GM18867 (cell line): ENCODE data around the gene RANBP1.

Source experiments
- ATAC-seq: cut with Tn5 transposase; IDR thresholded peaks from one replicate; pipeline ENCODE4 v1.9.1; 2021; ENCODE audit warnings: mild to moderate bottlenecking, moderate library complexity; ENCODE audit not compliant: unreplicated experiment

The RANBP1 gene

DNA sequence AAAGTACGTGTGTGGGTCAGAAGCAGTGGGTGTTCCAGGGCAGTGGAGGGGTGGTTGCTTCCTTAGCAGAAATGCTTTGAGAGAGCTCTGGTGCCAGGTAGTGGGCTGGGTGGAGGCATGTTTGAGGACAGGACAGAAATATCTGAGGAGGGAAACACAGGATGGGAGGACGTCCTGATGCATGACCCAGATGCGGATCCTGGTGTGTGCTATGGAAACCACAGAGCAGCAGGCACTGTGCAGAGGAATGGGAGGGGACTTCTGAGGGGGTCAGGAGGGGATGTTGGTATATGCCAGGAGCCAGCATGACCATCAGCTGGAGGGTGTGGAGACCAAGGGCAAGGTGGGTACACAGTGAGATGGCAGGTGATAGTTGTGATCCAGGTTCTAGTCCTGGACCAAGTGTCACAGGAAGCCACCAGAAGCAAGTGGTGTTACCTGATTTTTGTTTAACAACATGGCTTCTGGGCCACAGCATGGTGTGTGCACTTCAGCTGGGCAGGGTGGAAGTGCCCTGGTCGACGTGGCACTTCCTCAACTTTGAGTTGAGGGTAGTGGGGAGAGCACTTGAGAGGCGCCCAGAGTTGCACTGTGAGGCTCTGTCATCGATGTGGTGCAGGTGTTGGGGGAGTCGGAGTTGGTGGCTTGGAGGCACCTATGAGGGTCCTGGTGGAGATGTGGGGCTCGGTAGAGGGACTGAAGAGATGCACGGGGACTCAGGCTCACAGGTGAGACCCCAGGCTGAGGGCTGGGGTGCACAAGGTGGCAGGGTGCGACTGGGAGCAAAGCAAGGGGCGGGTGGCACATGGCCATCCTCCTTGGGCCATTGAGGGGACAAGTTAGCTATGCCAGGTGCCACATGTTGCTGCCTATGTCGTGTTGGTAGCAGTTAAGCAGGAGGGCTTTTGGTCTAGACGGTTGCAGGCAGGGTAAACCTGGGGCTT lies 28.3 kb upstream of the RANBP1 start:
- ATAC-seq: no peak

DNA sequence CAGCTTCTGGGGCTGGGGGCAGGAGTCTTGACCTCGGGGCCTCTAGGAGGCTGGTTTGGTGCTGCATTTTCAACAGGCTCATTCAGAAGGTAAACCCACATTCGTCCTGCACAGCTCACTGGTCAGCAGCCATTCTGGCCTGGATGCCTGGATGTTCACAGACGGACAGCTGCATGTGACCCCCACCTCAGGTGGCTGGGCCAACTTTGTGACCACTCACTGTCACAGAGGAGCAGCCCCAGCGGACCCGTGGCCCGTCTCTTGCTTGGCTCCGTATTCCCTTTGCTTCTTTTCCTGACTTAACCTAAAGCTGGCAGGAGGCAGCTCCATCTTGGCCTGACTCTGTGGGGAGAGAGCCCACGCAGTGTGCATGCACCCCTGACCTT lies 27.6 kb upstream of the RANBP1 start:
- no peak for ATAC-seq

DNA sequence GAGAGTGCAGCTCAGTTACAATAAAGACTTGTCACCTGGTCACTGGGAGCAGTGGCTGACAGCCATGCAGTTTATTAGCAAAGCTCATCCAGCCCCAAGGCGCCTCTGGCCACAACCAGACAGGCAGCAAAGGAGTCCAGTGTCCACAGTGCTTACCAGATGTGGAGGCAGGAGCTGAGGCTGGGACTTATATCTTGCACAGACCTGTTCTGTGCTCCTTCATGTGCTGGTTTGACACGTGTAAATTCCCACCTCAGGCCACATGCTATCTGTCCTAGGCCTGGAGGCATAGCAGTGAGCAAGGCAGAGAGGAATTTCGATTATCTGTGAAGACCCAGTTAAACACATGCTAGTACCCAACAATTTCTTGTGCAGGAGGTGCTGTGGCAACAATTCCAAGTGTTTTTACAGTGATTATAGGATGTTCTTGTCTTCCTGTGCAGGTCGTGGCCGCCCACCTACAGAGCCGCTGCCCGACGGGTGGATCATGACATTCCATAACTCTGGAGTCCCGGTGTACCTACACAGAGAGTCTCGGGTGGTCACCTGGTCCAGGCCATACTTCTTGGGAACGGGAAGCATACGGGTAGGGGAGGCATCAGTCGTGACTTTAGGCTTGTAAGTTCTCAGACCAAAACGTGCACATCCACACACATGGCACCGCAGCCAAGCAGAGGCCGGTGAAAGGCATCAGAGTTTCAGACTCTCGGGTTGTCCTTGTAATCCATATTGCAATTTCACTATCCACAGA lies 26.5 kb upstream of the RANBP1 start:
- ATAC-seq: no peak

GRCh38 chr22:20089977-20090729 lies 25.8 kb upstream of the RANBP1 start:
- ATAC-seq: no peak

DNA sequence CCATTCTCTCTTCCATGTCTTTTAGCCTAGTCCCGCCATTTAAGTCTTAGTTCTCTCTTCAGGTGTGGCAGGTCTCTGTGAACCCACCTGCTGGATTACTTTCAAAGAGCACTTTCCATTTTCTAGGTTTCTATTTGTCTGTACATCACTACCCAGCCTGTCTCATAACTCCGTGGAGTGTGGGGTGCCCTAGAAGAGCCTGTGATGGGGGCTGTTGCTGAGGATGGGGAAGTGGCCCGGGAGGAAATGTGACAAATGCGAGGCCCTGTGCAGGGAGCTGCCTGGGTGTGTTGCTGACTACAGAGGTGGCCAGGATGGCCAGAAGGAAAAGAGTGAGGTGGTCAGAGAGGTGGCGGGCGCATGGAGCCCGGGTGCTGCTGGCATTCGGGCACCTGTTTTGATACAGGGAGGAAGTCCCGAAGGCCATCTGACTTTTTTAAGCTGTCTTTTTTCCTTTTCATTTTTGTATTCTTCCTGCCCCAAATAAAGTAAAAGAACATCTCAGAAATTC lies 25.1 kb upstream of the RANBP1 start:
- no peak for ATAC-seq

- no peak for ATAC-seq
Observed at GRCh38 chr22:20091690-20092476, 24.0 kb upstream of the RANBP1 start.

DNA sequence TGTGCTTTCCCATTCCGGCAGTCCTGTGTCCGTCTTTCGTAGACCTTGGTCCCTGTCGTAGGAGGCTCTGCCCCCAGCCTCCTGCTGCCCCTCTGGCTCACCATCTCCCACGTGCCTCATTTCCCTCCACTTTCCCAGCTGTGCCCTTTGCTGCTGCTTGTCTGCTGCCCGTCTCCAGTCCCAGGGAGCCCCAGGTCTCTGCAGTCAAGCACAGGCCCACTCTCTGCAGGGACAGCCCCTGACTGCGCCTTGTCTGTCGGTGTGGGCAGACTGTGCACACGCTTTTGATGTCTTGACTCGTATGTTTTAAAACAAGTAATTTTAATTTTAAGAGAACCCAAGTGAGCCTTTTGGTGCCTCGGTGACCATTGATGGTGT lies 23.4 kb upstream of the RANBP1 start:
- ATAC-seq: no peak

- no peak for ATAC-seq
Observed at GRCh38 chr22:20093418-20094196, 22.3 kb upstream of the RANBP1 start.

- no peak for ATAC-seq
Observed at GRCh38 chr22:20094197-20094807, 21.6 kb upstream of the RANBP1 start.

DNA sequence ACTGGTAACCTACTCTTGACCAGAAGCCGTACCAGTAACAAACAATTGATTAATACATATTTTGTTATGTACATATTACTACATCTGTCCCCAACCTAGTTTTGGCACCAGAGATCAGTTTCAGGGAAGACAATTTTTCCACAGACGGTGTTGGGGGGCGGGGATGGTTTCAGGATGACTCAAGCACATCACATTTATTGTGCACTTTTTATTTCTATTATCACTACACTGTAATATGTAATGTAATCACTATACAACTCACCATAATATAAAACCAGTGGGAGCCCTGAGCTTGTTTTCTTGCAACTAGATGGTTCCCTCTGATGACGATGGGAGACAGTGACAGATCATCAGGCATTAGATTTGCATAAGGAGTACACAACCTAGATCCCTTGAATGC lies 20.4 kb upstream of the RANBP1 start:
- no peak for ATAC-seq

DNA sequence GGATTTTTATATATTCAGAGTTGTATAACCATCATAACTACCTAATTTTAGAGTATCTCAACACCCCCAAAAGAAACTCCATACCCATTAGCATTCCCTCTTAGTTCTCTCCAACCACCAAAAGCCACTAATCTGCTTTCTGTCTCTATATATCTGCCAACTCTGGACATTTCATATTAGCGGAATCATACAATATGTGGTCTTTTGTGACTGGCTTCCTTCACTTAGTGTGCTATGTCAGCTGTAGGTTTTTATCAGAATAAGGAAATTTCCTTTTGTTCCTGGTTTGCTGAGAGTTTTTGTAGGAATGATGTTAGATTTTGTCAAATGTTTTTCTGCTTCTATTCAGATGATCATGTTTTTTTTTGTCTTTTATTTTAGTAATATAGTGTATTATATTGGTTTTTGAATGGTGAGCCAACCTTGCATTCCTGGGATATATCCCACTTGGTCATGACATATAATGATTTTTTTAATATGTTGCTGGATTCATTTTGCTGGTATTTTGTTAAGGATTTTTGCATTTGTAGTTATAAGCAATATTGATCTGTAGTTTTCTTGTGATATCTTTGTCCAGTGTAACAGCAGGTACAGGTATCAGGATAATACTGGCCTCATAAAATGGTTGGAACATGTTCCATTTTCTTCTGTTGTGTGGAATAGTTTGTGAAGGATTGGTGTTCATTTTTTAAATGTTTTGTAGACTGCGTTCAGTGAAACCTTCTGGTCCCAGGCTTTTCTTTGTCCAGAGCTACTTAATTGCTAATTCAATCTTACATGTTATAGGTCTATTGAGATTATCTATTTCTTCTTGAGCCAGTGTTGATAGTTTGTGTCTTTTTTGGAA lies 19.1 kb upstream of the RANBP1 start:
- ATAC-seq: no peak

GRCh38 chr22:20099099-20099711 lies 16.7 kb upstream of the RANBP1 start:
- no peak for ATAC-seq

DNA sequence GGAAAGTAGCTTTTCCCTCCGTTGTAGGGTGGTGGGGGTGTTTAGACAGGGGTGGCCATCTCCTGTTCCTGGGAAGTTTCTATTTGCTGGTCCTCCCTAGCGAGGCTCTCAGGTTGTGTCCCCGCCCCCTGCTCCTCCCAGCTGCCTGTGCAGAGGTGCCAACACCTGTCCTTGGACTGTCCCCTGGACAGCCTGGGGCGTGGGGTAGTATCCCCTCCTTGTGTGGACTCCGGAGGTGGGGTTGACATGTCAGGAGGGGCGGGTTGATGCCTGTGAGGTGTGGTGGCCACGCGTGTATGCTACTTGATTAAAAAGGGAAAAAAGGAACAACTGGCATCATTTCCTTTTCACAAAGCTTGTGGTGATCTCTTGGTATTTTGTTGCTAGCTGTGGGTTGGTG lies 14.3 kb upstream of the RANBP1 start:
- ATAC-seq: no peak

DNA sequence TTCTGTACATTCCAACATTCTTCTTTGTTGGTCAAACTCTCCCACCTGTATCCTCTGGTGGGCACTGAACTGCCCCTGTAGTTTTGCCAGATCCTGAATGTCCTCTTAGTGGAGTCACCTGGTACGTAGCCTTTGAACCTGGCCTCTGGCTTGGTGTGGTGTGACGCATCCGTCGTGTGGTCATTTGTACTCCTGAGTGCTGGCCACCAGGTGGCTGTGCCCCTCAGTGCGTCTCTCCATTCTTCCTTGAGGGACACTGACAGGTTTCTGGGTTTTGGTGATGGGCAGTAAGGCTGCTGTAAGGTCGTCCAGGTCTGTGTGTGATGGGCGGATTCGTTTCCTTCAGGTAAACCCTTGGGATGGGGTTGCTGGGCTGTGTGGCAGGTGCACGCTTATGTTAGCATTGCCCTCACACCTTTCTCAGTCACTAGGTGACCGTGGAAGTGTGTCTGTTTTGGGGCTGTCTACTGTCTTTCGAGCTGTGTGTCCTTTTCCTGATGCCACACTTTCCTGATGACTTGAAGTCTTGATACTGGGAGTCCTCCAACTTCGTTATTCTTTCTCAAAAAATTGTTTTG lies 13.6 kb upstream of the RANBP1 start:
- ATAC-seq: no peak

GRCh38 chr22:20105456-20106204 lies 10.3 kb upstream of the RANBP1 start:
- ATAC-seq: no peak

- no peak for ATAC-seq
Observed at GRCh38 chr22:20106205-20106848, 9.6 kb upstream of the RANBP1 start.
